Renal pelvis (tissue), 4 donors: Measurements from ENCODE around the gene CCRL2. TPM values are rescaled to one million over a fixed set of nuclear protein-coding genes. Genes with fewer than 3 reads are reported as not detected.
"Not testable (repeated sequence)": the region's sequence is repeated elsewhere in the genome, so short reads cannot be mapped to it uniquely, and the experiment has no call there.

Source experiments
- DNase-seq: peaks from one replicate; pipeline ENCODE4 v3.0.0-alpha.2; 2013
- polyA plus RNA-seq, 3 donors: library from polyadenylated mRNA; unstranded; fragments of 120-200 nt; gene quantifications; one replicate each; pipeline ENCODE4 v1.2.1, GENCODE V29; 2013; ENCODE audit not compliant: insufficient read length in 3 of 3

Gene CCRL2
- polyA plus RNA-seq, 3 donors: 0.83 to 1.1 (median 0.99) TPM

DNA sequence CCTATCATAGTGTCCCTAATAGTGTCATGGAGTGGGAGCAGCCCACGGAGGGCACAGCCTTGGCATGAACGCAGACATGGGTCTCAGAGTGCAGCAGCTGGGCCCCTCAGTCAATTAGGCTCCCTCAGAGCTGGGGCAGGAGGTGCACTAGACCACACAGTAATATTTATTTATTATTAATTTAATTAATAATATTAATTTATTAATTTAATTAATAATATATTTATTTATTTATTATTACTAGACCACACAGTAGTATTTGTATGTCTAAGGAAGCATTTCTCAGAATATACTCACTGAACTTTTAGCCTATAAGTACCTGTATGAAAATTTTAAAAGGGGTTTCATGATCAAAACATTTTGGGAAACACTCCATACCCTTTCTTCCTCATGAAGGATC lies 5.5 kb upstream of the CCRL2 start:
- DNase-seq: no peak

DNA sequence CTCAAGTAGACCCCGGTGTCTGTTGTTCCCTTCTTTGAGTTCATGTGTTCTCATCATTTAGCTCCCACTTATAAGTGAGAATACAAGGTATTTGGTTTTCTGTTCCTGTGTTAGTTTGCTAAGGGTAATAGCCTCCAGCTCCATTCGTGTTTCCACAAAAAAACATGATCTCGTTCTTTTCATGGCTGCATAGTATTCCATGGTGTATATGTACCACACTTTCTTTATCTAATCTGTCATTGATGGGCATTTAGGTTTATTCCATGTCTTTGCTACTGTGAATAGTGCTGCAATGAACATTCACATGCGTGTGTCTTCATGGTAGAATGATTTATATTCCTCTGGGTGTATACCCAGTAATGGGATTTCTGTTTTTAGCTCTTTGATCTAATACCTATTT lies 4.2 kb upstream of the CCRL2 start:
- not testable (repeated sequence) for DNase-seq

DNA sequence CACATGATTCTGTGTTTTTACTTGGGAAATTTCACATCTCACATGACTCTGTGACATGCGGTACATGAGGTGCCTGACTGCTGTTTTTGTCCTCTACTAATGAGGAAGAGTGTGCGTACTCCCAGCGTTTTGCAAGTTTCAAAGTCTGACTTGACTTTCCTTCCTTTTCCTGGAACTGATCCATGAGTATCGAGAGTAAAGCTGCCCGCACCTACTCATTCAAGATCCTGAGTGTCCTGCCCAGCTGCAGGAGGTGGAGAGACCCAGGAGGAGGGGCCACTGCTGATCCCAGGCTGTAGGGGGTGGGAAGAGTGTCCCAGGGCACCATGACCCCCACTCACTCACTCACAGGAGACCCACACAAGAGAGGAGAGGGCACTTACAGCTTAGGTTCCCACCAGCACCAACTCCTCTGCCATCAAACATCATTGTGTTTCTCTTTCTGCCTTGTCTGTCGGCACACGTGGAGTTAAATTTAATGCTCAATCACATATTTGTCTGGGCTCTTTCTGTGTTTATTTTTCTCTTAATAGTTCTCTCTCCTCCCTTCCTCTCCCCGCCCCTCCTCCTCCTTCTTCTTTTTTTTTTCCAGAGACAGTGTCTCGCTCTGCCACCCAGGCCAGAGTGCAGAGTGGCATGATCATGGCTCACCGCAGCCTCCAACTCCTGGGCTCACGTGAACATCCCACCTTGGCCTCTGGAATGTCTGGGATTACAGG lies 1.6 kb upstream of the CCRL2 start:
- no peak for DNase-seq

DNA sequence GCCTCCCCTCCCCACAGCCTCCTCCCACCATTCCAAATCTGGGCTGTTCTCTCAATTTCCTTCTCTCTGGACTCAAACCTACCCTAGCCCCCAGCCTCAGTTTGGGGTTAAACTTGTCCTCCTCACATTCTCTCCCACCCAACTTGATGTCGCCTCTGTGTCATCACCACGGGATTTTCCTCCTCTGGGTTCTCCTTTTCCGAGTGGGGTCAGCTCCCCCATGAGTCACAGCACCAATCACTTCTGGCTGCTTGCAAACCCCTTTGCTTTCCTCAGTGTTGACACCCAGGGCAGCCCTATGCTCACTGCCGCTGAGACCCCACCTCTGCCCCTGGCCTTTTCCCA lies 644 bp upstream of the CCRL2 start:
- no peak for DNase-seq

DNA sequence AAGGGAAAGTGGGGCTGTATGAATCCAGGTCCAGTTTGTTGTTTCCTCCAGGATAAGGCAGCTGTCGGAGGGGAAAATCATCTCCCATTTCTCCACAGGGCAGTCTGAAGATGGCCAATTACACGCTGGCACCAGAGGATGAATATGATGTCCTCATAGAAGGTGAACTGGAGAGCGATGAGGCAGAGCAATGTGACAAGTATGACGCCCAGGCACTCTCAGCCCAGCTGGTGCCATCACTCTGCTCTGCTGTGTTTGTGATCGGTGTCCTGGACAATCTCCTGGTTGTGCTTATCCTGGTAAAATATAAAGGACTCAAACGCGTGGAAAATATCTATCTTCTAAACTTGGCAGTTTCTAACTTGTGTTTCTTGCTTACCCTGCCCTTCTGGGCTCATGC lies 911 bp downstream of the CCRL2 start:
- DNase-seq: no peak

DNA sequence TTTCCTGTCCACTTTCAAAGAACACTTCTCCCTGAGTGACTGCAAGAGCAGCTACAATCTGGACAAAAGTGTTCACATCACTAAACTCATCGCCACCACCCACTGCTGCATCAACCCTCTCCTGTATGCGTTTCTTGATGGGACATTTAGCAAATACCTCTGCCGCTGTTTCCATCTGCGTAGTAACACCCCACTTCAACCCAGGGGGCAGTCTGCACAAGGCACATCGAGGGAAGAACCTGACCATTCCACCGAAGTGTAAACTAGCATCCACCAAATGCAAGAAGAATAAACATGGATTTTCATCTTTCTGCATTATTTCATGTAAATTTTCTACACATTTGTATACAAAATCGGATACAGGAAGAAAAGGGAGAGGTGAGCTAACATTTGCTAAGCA lies 1.8 kb downstream of the CCRL2 start:
- no peak for DNase-seq

DNA sequence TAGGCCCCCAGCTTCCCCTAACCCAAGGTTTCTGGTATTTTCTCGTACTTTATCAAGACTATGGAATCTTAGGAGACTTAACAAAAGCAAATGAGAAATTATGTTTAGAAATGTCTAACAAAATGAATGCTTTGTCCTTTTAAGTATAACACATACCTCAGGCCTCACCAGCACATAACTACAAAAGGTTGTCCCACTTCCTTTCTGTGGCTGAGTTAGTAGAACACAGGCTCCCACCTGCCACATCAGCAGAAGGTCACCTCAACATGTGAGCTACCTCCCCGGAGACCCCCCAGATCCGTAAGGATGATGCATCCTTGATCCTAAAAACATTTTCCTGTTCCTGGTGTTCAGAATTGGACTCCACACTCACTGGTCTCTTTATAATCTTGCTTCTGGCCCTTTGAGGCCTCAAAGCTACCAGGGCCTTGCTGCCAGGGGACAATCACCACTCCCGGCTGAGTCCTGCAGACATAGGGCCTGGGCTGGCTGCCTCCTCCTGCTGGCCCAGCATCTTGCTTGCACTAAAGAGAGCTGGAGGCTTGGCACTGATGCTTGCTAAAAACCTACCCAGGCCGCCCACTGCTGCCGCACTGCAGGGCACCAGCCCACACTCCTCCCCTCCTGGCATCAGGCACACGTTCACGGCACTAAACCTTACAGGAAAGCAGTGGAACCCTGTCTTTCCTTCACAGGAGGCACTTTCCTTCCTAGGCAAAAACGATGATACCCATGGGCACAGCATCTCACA lies 2.9 kb downstream of the CCRL2 start:
- DNase-seq: no peak

DNA sequence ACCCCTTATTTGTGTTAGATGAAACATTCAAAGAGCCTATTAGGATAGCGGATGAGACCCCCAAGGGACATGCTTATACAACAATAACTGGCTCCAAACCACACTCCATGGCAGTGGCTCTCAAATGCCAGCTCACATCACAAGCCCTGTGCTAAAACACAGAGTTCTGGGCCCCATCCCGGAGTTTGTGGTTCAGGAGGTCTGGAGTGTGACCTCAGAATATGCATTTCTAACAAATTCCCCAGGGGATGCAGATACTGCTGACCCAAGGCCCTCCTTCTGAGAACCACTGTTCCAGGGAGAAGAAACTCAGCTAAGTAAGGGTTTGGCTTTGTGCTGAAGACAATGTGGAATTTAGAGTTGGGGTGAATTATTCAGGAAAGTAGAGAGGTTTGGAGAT lies 3.6 kb downstream of the CCRL2 start:
- DNase-seq: no peak

DNA sequence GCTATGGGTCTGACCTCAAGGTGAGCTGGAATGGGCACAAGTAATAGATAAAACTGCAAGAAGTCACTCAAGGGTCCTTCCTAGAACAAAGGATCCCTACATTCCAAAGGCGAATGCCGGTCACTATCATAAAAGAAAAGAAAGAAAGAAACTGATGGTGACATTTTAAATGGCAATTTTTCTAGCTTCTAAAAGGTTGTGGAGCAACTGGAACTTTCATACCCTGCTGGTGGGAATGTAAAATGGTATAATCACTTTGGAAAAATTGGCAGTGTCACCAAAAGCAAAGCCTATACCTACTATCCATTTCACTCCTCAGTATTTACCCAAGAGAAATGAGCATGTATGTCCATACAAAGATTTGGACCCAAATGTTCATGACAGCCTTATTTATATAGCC lies 4.2 kb downstream of the CCRL2 start:
- DNase-seq: no peak

DNA sequence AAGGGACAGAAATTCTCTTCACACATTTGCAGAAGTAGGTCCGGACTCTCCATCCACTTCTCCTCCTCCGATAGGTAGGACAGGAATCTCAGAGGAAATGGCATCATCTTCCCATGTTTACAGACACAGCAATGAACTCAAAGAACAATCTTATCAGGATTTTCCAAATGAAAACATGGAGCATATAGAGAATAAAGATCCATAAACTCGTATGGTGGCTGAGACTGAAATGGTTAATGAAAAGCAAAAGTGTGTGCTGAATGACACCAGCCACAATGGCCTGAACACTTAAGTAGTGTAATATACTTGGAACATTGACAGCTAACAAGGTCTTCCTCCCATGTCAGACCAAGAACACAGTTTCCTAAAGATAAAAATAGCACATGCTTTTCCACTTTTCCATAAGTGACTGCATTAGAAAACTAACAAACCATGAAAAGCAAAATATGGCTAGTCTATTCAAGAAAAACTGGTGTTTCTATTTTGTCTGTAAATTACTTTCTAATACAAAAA lies 5.8 kb downstream of the CCRL2 start:
- DNase-seq: no peak

DNA sequence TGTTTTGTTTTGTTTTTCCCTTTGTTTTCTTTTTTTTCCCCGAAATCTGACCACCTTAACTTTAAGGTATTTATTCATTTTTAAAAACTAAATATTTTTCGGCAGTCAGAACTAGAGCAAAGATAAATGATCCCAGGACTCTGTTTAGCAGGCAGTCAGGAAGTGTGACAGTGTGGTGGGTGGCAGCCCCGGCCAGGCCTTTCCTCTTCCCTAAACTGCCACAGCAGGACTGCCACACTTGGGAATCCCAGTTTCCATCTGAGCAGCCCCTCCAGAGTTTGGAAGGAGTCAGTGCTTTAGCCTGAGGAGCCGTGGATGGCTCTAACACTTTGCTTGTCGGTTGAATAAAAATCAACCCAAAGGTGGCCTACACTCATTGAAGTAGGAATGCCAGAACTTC lies 6.9 kb downstream of the CCRL2 start:
- no peak for DNase-seq

DNA sequence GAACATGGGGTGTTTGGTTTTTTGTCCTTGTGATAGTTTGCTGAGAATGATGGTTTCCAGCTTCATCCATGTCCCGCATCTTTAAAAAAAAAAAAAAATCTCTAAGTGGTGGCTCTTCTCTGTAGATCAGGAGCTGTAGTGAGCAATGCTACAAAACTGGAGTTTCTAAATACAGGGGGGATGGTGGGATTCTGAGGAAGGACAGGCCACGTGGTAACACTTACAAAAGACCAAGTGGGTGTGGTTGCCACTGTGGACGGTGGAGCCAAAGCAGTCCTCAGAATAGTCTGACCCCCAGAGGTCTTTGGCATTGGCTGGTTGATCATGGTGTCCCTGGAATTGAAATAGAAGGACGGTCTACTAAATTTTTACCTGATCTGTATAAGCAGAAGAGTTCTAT lies 7.7 kb downstream of the CCRL2 start:
- DNase-seq: no peak

DNA sequence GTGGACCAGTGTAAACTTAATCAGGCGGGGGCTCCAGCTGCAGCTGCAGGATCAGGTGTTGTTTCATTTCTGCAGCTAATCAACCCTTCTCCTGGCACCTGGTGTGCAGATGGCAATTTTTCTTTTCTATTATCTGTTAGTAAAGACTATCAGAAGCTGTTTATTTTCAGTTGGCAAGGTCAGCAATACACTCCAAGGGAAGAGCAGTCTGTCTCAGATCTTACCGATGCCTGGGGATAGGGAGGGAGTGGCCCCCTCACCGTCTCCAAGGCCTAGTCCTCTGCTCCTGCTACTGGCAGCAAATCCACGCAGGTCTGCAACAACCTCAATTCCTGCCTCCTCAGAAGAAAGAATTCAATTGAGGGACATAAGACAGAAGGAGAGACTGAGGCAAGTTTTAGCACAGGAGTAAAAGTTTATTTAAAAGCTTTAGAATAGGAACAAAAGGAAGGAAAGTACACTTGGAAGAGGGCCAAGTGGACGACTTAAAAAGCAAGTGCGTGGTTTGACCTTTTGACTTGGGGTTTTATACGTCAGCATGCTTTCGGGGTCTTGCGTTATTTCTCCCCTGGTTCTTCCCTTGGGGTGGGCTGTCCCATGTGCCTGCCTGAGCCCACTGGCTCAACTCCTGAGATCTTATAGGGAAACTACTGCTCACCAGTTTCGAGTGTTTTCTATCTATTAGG lies 9.2 kb downstream of the CCRL2 start:
- DNase-seq: no peak

DNA sequence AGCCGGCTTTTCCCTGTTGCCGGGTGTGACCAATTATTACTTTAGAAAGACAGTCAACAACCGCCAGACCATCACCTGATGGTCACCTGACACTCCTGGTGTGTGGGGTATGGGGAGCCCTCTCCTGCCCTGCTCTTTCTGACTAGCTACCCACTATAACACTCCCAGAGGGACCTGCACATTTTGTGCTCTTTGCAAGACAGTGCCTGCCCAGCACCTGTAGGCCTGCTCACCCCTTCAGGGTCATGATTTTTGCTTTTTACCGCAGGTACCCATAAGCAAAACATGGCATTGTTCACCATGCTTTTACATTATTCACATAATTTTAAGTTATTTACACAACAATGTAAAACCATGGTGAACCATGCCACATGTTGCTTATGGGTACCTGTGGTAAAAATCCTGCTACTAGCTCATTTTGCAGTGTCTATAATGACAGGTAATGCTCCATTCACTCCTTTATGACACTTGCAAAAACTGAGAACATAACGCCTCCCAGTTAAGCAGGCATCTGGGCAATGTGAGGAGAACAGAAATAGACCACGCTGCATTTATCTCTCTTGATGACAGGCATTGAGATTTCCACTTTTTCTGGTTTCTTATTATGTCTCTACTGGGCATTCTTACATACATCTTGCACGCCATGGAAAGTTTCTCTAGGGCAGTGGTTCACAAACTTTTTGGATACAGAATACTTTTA lies 9.9 kb downstream of the CCRL2 start:
- DNase-seq: no peak

DNA sequence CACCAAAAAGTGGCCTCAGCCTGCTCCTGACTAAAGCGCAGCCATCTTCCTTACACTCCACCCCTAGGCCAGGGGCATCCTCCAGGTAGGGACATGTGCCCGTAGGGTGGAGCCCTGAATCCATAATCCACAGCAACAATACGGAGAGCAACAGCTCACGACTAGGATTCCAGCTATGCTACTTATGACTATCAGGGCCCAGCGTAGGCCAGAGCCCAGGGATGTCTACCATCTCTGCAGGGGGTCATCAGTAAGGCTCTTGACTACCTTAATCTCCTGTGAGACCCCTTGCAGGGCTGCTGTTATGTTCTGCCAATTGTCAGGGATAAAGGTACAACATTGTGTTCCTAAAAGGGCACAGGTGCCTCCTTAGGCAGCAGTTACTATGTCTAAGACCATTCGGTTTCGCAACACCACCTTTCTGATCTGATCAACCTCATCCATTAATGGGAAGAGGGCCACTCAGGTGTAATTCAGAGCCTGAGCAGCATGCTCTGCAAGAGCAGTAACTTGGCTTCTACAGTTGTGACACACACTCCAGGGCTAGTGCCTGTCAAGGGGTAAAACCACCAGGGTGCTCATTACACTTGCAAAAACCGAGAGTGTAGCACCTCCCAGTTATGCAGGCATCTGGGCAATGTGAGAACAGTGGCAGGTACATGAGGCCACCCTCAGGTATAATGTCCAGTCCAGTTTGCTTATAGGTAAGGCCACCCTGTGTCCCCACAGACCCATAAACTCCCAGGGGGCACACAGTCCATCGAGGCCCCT lies 11.0 kb downstream of the CCRL2 start:
- no peak for DNase-seq

DNA sequence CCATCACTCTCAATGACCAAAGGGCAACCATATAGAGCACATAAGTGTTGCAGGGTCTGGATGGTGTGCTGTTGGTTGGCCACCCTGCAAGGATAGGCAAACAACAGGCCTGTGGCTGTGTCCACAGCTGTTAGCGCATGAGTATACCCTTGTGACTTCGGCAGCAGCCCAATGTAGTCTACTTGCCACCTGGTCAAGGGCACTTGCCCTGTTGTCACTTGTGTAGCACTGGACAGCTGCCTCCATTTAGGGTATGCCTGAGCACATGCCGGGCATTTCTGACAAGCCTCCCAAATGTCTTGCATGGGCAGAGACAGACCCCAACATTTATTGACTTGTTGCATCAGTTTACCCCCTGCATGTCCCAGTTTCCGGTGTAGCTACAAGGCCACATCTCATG lies 12.8 kb downstream of the CCRL2 start:
- no peak for DNase-seq

DNA sequence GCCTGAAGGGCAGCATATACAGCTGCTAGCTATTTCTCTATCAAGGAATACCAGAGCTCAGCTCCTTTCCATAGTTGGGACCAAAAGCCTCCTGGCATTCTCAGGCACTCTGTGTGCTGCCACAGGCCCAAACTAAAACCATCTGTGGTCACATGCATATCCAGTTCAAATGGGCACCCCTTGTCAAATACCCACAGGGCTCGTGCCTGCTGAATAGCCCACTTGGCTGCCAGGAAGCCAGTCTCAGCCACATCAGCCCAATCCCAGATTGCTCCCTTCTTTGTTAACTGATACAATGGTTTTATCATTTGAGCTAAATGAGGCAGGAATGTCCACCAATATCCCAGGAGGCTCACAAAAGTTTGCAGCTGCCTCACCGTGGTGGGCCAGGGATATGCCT lies 13.9 kb downstream of the CCRL2 start:
- DNase-seq: no peak

DNA sequence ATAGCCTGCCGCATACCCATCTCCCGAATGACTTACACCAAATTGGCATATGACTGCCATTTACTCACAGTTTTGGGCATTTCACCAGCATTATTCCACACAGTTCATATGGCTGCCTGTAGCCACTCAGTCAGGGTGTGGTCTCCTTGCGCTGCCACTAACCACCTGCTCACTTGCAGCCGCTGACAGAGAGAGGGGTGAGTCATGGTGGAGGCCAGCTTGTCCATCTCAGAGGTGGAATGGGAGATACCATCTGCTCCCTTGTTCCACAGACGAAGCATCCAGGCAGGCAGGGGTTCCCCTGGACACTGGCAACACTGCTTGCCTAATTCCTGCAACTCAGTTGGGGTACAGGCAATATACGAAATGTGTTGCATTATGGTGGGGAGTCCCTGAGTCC lies 15.6 kb downstream of the CCRL2 start:
- no peak for DNase-seq

DNA sequence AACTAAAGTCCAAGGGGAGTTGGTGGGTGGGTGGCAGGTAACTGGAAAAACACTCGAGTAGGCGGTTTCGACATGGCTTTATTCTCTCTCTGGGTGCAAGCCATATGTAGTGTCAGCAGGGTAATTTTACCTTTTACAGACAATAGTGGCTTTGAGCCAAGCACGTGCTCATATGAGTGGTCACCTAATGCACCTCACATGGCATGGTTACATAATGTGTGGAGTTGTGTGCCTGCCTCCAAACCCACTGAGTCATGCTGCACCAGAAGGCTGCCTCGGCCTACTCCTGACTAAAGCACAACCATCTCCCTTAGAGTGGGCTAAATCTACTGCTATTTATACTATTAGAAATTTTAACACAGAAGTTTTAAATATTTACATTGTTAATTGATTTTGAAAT lies 16.5 kb downstream of the CCRL2 start:
- DNase-seq: no peak

DNA sequence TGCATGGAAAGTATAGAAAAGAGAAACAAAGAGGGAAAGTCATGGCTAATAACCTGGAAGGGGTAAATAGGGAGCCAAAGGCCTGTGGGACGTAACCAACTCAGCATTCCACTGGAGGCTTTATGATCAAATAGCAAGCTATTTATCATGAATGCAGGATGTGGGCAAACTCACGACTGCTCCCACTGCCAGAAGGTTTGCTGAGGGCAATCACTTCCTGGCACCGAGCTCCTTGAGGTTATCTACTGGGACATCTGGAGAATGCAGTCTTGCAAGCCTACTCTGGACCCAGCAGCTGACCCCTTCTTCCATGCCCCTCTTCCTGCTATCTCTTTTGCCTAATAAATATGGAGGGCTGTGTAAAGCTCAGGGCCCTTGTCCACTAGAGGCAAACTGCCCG lies 19.4 kb downstream of the CCRL2 start:
- not testable (repeated sequence) for DNase-seq

DNA sequence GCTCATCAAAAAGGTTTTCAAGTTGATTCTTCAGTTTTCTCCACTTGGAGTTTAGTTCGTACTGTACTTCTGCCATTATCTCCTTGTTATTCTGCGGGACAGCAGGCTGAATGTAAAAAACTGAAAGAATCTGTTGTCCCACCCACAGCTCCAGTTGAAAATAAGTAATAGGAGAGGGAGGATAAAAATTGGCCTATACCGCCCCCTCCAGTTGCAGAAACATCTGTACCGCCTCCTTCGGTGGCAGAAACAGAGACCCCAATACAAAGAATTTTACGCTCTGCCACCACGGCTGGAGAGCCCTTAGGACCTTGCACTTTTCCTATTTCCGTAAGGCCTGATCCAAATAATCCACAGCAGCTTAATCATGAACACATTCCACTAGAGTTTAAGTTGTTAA lies 20.3 kb downstream of the CCRL2 start:
- DNase-seq: not testable (repeated sequence)
